ENCODE measurements around the gene GRM2. TPM values are rescaled to one million over a fixed set of nuclear protein-coding genes. Genes with fewer than 3 reads are reported as not detected.

GRM2 gene
- total and polyA plus RNA-seq, 10 of the 15 experiments (the other 5 are each of a cell fraction or from before 2014, with no cell fraction given), result 0.01 to 0.14 (median 0.06) TPM; not detected in 5

DNA sequence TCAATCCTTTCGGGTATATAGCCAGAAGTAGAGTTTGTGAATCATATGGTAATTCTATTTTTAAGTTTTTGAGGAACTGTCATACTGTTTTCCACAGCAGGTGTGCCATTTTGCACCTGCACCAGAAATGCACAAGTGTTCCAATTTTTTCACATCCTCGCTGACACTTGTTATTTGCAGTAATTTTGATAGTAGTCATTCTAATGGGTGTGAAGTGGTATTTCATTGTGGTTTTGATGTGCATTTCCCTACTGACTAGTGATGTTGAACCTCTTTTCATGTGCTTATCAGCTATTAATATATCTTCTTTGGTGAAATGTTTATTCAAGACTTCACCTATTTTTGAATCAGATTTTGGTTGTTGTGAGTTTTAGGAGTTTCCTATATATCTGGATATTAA, 29.1 kb downstream of the GRM2 start:
- no TSS peak for BruUV-seq (replicated peaks)
- Histone ChIP-seq H4K20me1 (ENCODE audit: control insufficient read depth, insufficient read depth) (no peaks in the 10 kb centered on the region), H2AFZ (ENCODE audit: control insufficient read depth, low read depth, low read length) (no peak overlapping the region), H3K4me3 (no peak overlapping the region), H3K27me3 (replicated peaks in 1 of 2; ENCODE audit: control insufficient read depth in 2 of 2, insufficient read depth in 2 of 2, low read length in 1 of 2) (no peaks in the 10 kb centered on the region), H3K4me2 (ENCODE audit: control insufficient read depth, insufficient read depth) (no peak overlapping the region), H3K4me1 (ENCODE audit: control insufficient read depth, insufficient read depth, low read length) (no peaks in the 10 kb centered on the region), H3K27ac (ENCODE audit: control insufficient read depth, insufficient read depth) (no peak overlapping the region), H3K79me2 (ENCODE audit: control insufficient read depth, insufficient read depth, low read length) (no peaks in the 10 kb centered on the region), H3K9me3 (replicated peaks; ENCODE audit: control insufficient read depth, insufficient read depth, low read length) (no peaks in the 10 kb centered on the region), H3K36me3 (ENCODE audit: control insufficient read depth in 2 of 2, insufficient read depth in 2 of 2, low read length in 1 of 2) (no peaks in the 10 kb centered on the region), H3K9ac (ENCODE audit: control insufficient read depth, insufficient read depth, low read length) (no peak overlapping the region)
- ChIA-PET POLR2A (interaction anchor here (0.6 kb wide), 1 partner anchor 17 kb away, joined by 3 read pairs; no protein-coding TSS in a partner anchor), SMC1A (ENCODE audit: uncharacterized antibody, unreplicated experiment) (interaction anchor here (1.5 kb wide), 1 partner anchor 16 kb away, joined by 4 read pairs; no protein-coding TSS in a partner anchor), CTCF (no interaction called here), RAD21 (ENCODE audit: unreplicated experiment) (no interaction called here)
- no peak for FAIRE-seq
- DNase-seq (ENCODE audit: low read depth, low spot score), result no peak
- WGBS (ENCODE audit: insufficient coverage, insufficient replicate concordance, low lambda C conversion rate, missing lambda C conversion rate), result 0% methylated on average over 2 of the region's 2 CpGs
- ATAC-seq, result no peak
- in situ Hi-C loops (cut with MboI) (no loop called here), intact Hi-C loops (cut with micrococcal nuclease; ENCODE audit: unreplicated experiment) (no loop called here)
- TF ChIP-seq SREBF1 (IDR thresholded peaks at IDR 0.05; ENCODE audit: low read length) (no peak), WRNIP1 (IDR thresholded peaks at IDR 0.05; ENCODE audit: borderline replicate concordance, low read depth, low read length) (no peak), ASH2L (IDR thresholded peaks at IDR 0.05; ENCODE audit: borderline replicate concordance, low read depth) (no peak), BACH1 (IDR thresholded peaks at IDR 0.05; ENCODE audit: borderline replicate concordance) (no peak), EGR1 (IDR thresholded peaks at IDR 0.05; ENCODE audit: borderline replicate concordance in 1 of 2, low read depth in 2 of 2, low read length in 2 of 2) (no peak), HCFC1 (IDR thresholded peaks at IDR 0.05; ENCODE audit: low read length) (no peak), TCF12 (IDR thresholded peaks at IDR 0.05; ENCODE audit: low read depth, low read length) (no peak), IRF4 (IDR thresholded peaks at IDR 0.05; ENCODE audit: low read depth, low read length) (no peak)
- TF ChIP-seq, protein P1, sequence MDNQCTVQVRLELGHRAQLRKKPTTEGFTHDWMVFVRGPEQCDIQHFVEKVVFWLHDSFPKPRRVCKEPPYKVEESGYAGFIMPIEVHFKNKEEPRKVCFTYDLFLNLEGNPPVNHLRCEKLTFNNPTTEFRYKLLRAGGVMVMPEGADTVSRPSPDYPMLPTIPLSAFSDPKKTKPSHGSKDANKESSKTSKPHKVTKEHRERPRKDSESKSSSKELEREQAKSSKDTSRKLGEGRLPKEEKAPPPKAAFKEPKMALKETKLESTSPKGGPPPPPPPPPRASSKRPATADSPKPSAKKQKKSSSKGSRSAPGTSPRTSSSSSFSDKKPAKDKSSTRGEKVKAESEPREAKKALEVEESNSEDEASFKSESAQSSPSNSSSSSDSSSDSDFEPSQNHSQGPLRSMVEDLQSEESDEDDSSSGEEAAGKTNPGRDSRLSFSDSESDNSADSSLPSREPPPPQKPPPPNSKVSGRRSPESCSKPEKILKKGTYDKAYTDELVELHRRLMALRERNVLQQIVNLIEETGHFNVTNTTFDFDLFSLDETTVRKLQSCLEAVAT (IDR thresholded peaks at IDR 0.05), result no peak
- TF ChIP-seq, protein P2, sequence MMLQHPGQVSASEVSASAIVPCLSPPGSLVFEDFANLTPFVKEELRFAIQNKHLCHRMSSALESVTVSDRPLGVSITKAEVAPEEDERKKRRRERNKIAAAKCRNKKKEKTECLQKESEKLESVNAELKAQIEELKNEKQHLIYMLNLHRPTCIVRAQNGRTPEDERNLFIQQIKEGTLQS (IDR thresholded peaks at IDR 0.05; ENCODE audit: borderline replicate concordance, extremely low read depth, low read depth, low read length), result no peak
- TF ChIP-seq, protein P3, sequence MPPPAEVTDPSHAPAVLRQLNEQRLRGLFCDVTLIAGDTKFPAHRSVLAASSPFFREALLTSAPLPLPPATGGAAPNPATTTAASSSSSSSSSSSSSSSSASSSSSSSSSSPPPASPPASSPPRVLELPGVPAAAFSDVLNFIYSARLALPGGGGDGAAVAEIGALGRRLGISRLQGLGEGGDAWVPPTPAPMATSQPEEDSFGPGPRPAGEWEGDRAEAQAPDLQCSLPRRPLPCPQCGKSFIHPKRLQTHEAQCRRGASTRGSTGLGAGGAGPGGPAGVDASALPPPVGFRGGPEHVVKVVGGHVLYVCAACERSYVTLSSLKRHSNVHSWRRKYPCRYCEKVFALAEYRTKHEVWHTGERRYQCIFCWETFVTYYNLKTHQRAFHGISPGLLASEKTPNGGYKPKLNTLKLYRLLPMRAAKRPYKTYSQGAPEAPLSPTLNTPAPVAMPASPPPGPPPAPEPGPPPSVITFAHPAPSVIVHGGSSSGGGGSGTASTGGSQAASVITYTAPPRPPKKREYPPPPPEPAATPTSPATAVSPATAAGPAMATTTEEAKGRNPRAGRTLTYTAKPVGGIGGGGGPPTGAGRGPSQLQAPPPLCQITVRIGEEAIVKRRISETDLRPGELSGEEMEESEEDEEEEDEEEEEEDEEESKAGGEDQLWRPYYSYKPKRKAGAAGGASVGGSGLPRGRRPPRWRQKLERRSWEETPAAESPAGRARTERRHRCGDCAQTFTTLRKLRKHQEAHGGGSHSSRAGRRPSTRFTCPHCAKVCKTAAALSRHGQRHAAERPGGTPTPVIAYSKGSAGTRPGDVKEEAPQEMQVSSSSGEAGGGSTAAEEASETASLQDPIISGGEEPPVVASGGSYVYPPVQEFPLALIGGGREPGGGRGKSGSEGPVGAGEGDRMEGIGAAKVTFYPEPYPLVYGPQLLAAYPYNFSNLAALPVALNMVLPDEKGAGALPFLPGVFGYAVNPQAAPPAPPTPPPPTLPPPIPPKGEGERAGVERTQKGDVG (CRISPR knock-in tag; IDR thresholded peaks at IDR 0.05), result no peak
- TF ChIP-seq, protein P4, sequence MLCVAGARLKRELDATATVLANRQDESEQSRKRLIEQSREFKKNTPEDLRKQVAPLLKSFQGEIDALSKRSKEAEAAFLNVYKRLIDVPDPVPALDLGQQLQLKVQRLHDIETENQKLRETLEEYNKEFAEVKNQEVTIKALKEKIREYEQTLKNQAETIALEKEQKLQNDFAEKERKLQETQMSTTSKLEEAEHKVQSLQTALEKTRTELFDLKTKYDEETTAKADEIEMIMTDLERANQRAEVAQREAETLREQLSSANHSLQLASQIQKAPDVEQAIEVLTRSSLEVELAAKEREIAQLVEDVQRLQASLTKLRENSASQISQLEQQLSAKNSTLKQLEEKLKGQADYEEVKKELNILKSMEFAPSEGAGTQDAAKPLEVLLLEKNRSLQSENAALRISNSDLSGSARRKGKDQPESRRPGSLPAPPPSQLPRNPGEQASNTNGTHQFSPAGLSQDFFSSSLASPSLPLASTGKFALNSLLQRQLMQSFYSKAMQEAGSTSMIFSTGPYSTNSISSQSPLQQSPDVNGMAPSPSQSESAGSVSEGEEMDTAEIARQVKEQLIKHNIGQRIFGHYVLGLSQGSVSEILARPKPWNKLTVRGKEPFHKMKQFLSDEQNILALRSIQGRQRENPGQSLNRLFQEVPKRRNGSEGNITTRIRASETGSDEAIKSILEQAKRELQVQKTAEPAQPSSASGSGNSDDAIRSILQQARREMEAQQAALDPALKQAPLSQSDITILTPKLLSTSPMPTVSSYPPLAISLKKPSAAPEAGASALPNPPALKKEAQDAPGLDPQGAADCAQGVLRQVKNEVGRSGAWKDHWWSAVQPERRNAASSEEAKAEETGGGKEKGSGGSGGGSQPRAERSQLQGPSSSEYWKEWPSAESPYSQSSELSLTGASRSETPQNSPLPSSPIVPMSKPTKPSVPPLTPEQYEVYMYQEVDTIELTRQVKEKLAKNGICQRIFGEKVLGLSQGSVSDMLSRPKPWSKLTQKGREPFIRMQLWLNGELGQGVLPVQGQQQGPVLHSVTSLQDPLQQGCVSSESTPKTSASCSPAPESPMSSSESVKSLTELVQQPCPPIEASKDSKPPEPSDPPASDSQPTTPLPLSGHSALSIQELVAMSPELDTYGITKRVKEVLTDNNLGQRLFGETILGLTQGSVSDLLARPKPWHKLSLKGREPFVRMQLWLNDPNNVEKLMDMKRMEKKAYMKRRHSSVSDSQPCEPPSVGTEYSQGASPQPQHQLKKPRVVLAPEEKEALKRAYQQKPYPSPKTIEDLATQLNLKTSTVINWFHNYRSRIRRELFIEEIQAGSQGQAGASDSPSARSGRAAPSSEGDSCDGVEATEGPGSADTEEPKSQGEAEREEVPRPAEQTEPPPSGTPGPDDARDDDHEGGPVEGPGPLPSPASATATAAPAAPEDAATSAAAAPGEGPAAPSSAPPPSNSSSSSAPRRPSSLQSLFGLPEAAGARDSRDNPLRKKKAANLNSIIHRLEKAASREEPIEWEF (IDR thresholded peaks at IDR 0.05; ENCODE audit: insufficient replicate concordance, low read depth, low read length), result no peak
- TF ChIP-seq, protein P5, sequence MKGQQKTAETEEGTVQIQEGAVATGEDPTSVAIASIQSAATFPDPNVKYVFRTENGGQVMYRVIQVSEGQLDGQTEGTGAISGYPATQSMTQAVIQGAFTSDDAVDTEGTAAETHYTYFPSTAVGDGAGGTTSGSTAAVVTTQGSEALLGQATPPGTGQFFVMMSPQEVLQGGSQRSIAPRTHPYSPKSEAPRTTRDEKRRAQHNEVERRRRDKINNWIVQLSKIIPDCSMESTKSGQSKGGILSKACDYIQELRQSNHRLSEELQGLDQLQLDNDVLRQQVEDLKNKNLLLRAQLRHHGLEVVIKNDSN (IDR thresholded peaks at IDR 0.05; ENCODE audit: borderline replicate concordance, extremely low read length, insufficient read depth, low read depth, low read length), result no peak
